K562 (cell line): ENCODE measurements around the gene RUNX1.

Experiments
- CTCF ChIP-seq, 3 experiments: IDR thresholded peaks in 2 of 3; conservative IDR thresholded peaks in 1 of 3; 2 replicates each; pipeline ENCODE4 v1.5.1; 2011 to 2012; ENCODE audit warnings: low read length in 3 of 3, mild to moderate bottlenecking in 3 of 3, control low read depth in 2 of 3, improper control_type of control experiment in 1 of 3, inconsistent platforms in 1 of 3, low read depth in 1 of 3, mixed read lengths in 1 of 3, moderate library complexity in 1 of 3; ENCODE audit not compliant: insufficient read depth in 2 of 3
- ELF4 ChIP-seq: fragments of 450-650 bp; formaldehyde crosslinking; IDR thresholded peaks from 2 replicates; pipeline ENCODE4 v1.4.0; 2022; ENCODE audit warnings: missing genetic modification characterization
- FOXA3 ChIP-seq, 2 experiments: fragments of 450-650 bp in 1 of 2; sonication (generic) in 1 of 2; formaldehyde crosslinking; IDR thresholded peaks in 1 of 2; conservative IDR thresholded peaks in 1 of 2; 2 replicates each; pipeline versions ENCODE4 v1.4.0 to v1.8.0; 2020 to 2022; ENCODE audit warnings: mild to moderate bottlenecking in 2 of 2, missing genetic modification reagents in 1 of 2
- GABPB1 ChIP-seq: sonication (generic); formaldehyde crosslinking; IDR thresholded peaks from 2 replicates; pipeline ENCODE4 v1.8.0; 2022; ENCODE audit warnings: mild to moderate bottlenecking, missing genetic modification reagents
- POLR2AphosphoS2 ChIP-seq: IDR thresholded peaks from 2 replicates; pipeline ENCODE4 v1.6.1; 2012; ENCODE audit warnings: low read length, improper control_type of control experiment
- RAD21 ChIP-seq, 2 experiments: fragments of 250-450 bp in 1 of 2; fragments of 450-650 bp in 1 of 2; sonication (Bioruptor Pico) in 1 of 2; formaldehyde crosslinking in 1 of 2; IDR thresholded peaks in 1 of 2; conservative IDR thresholded peaks in 1 of 2; 2 replicates each; pipeline versions ENCODE4 v1.4.0 to v1.8.0; 2020 to 2022; ENCODE audit warnings: mild to moderate bottlenecking in 2 of 2, moderate library complexity in 1 of 2
- SIN3A ChIP-seq, 2 experiments: fragments of 150-350 bp in 1 of 2; IDR thresholded peaks; 2 replicates each; pipeline ENCODE4 v1.6.1; 2011 to 2016; ENCODE audit warnings: borderline replicate concordance in 2 of 2, low read depth in 2 of 2, low read length in 2 of 2, mild to moderate bottlenecking in 2 of 2, moderate library complexity in 2 of 2; ENCODE audit not compliant: control insufficient read depth in 1 of 2
- SPI1 ChIP-seq: IDR thresholded peaks from 2 replicates; pipeline ENCODE4 v1.6.1; 2011; ENCODE audit warnings: low read depth, low read length, control low read depth, borderline replicate concordance
- TAF15 ChIP-seq: fragments of 200-400 bp; formaldehyde crosslinking; IDR thresholded peaks from 2 replicates; pipeline ENCODE4 v1.6.1; 2017; ENCODE audit warnings: mild to moderate bottlenecking, low read depth, low read length, moderate library complexity
- U2AF1 ChIP-seq: fragments of 200-400 bp; formaldehyde crosslinking; optimal IDR thresholded peaks from 2 replicates; pipeline ENCODE3; 2017; ENCODE audit warnings: mild to moderate bottlenecking, low read depth, low read length, moderate library complexity
- ZKSCAN1 ChIP-seq: fragments of 150-350 bp; IDR thresholded peaks from 2 replicates; pipeline ENCODE4 v1.6.1; 2016; ENCODE audit warnings: low read depth, low read length
- ZNF133 ChIP-seq: fragments of 250-450 bp; sonication (Bioruptor Pico); IDR thresholded peaks from 2 replicates; pipeline ENCODE4 v1.4.0; 2020; ENCODE audit warnings: mild to moderate bottlenecking

GRCh38 chr21:34983680-34984086, 65.4 kb downstream of the RUNX1 start:
- no peak for TF ChIP-seq SPI1
- TF ChIP-seq ELF4 (CRISPR knock-in tag): no peak
- TF ChIP-seq ZKSCAN1: no peak
- TF ChIP-seq CTCF (IDR thresholded peaks at IDR 0.05 in 2 of 3, conservative IDR thresholded peaks at IDR 0.05 in 1 of 3; ENCODE audit: insufficient read depth in 2 of 3, low read depth in 1 of 3, low read length in 3 of 3): no peak
- no peak for TF ChIP-seq FOXA3 (CRISPR knock-in tag; conservative IDR thresholded peaks at IDR 0.05 in 1 of 2, IDR thresholded peaks at IDR 0.05 in 1 of 2)
- TF ChIP-seq TAF15: no peak
- no peak for TF ChIP-seq U2AF1
- no peak for TF ChIP-seq ZNF133 (CRISPR knock-in tag)
- TF ChIP-seq SIN3A (IDR thresholded peaks at IDR 0.05; ENCODE audit: borderline replicate concordance in 2 of 2, control insufficient read depth in 1 of 2, low read depth in 2 of 2, low read length in 2 of 2): no peak
- TF ChIP-seq POLR2AphosphoS2: no peak
- TF ChIP-seq RAD21 (CRISPR knock-in tag; conservative IDR thresholded peaks at IDR 0.05 in 1 of 2, IDR thresholded peaks at IDR 0.05 in 1 of 2): peak; percentile 7 to 11; a peak in 1 of 4 replicates
- TF ChIP-seq GABPB1 (CRISPR knock-in tag): no peak
